IMR-90 (cell line): ENCODE results near the gene ACLY. TPM values are rescaled to one million over a fixed set of nuclear protein-coding genes. Genes with fewer than 3 reads are reported as not detected.

ENCODE experiments used
- ATAC-seq: fragments of 200-7000 bp; cut with Tn5 transposase; 2 replicates; pipeline ENCODE4 v1.9.1; 2020; ENCODE audit warnings: low read depth, mild to moderate bottlenecking, moderate library complexity
- BruUV-seq: library from RNA; stranded (reverse); fragments of 400-500 nt; replicated peaks from 2 replicates; lab custom pipeline; 2021; lab: Mats Ljungman, UMichigan
- CTCF ChIA-PET: fragments of 300-600 bp; formaldehyde crosslinking; extraction: SDS; loops from one replicate; lab custom pipeline; 2021; ENCODE audit warnings: antibody characterized with exemption; lab: Yijun Ruan, JAX
- POLR2A ChIA-PET: fragments of 300-600 bp; sonication (Branson Sonifier 250); formaldehyde crosslinking; loops from one replicate; lab custom pipeline; 2022; ENCODE audit warnings: antibody characterized with exemption; ENCODE audit not compliant: unreplicated experiment; lab: Charles Lee
- DNase-seq: peaks from one replicate; pipeline ENCODE4 v3.0.0; 2013
- H2AFZ ChIP-seq: replicated peaks from 2 replicates; pipeline ENCODE3; 2013; ENCODE audit warnings: low read length, mild to moderate bottlenecking; ENCODE audit not compliant: poor library complexity
- H2AK5ac ChIP-seq: 2 replicates; pipeline ENCODE4 v1.6.1; 2013; ENCODE audit warnings: low read depth, low read length, inconsistent platforms
- H2AK9ac ChIP-seq: replicated peaks from 2 replicates; pipeline ENCODE3; 2013; ENCODE audit warnings: mild to moderate bottlenecking, low read depth, low read length, moderate library complexity; ENCODE audit not compliant: poor library complexity
- H2BK120ac ChIP-seq: 2 replicates; pipeline ENCODE4 v1.6.1; 2013; ENCODE audit warnings: low read depth, low read length, inconsistent platforms
- H2BK15ac ChIP-seq: 3 replicates; pipeline ENCODE4 v1.6.1; 2013; ENCODE audit warnings: low read depth, low read length, inconsistent platforms
- H2BK20ac ChIP-seq: 2 replicates; pipeline ENCODE4 v1.6.1; 2013; ENCODE audit warnings: low read depth, mild to moderate bottlenecking, inconsistent platforms, low read length, moderate library complexity
- H2BK5ac ChIP-seq: 2 replicates; pipeline ENCODE4 v1.6.1; 2013; ENCODE audit warnings: mild to moderate bottlenecking, low read depth, low read length, inconsistent platforms; ENCODE audit not compliant: poor library complexity, severe bottlenecking
- H3K14ac ChIP-seq: replicated peaks from 2 replicates; pipeline ENCODE4 v1.6.1; 2013; ENCODE audit warnings: low read depth, low read length, inconsistent platforms
- H3K18ac ChIP-seq: 2 replicates; pipeline ENCODE4 v1.6.1; 2013; ENCODE audit warnings: low read depth, low read length, control low read depth
- H3K23ac ChIP-seq: 2 replicates; pipeline ENCODE4 v1.6.1; 2013; ENCODE audit warnings: low read depth, low read length, inconsistent platforms
- H3K27ac ChIP-seq: 2 replicates; pipeline ENCODE4 v1.5.1; 2013; ENCODE audit warnings: mild to moderate bottlenecking, control low read depth, low read length; ENCODE audit not compliant: insufficient read depth
- H3K27me3 ChIP-seq: 2 replicates; pipeline ENCODE4 v1.6.1; 2013; ENCODE audit warnings: low read length; ENCODE audit not compliant: control insufficient read depth, insufficient read depth
- H3K36me3 ChIP-seq: 2 replicates; pipeline ENCODE4 v1.6.1; 2013; ENCODE audit warnings: low read length, mixed read lengths; ENCODE audit not compliant: control insufficient read depth, insufficient read depth
- H3K4ac ChIP-seq: 2 replicates; pipeline ENCODE4 v1.6.1; 2013; ENCODE audit warnings: low read depth, low read length, inconsistent platforms
- H3K4me1 ChIP-seq: 2 replicates; pipeline ENCODE4 v1.6.1; 2013; ENCODE audit warnings: low read length, mixed read lengths; ENCODE audit not compliant: control insufficient read depth, insufficient read depth
- H3K4me2 ChIP-seq: 2 replicates; pipeline ENCODE4 v1.6.1; 2013; ENCODE audit warnings: low read depth, mild to moderate bottlenecking, control low read depth, low read length, moderate library complexity
- H3K4me3 ChIP-seq: 2 replicates; pipeline ENCODE4 v1.5.1; 2013; ENCODE audit warnings: low read depth, mild to moderate bottlenecking, control low read depth, low read length, moderate library complexity; ENCODE audit not compliant: insufficient read depth
- H3K56ac ChIP-seq: 2 replicates; pipeline ENCODE4 v1.6.1; 2013; ENCODE audit warnings: low read length, inconsistent platforms; ENCODE audit not compliant: insufficient read depth; ENCODE audit errors: extremely low read depth
- H3K79me1 ChIP-seq, 2 experiments: 2 replicates each; pipeline ENCODE4 v1.6.1; 2013; ENCODE audit warnings: low read length in 2 of 2, inconsistent platforms in 1 of 2, low read depth in 1 of 2
- H3K9ac ChIP-seq: 2 replicates; pipeline ENCODE4 v1.6.1; 2013; ENCODE audit warnings: low read depth, low read length, control low read depth
- H3K9me1 ChIP-seq: 2 replicates; pipeline ENCODE4 v1.6.1; 2013; ENCODE audit warnings: low read length, inconsistent platforms; ENCODE audit not compliant: insufficient read depth
- H3K9me3 ChIP-seq: 2 replicates; pipeline ENCODE4 v1.6.1; 2013; ENCODE audit warnings: low read length; ENCODE audit not compliant: control insufficient read depth, insufficient read depth
- H4K20me1 ChIP-seq: 2 replicates; pipeline ENCODE4 v1.6.1; 2013; ENCODE audit warnings: low read length, inconsistent platforms; ENCODE audit not compliant: insufficient read depth
- H4K5ac ChIP-seq: 2 replicates; pipeline ENCODE4 v1.6.1; 2013; ENCODE audit warnings: mild to moderate bottlenecking, low read depth, low read length, control low read depth
- H4K8ac ChIP-seq, 2 experiments: 2 replicates each; pipeline ENCODE4 v1.6.1; 2013; ENCODE audit warnings: low read depth in 2 of 2, low read length in 2 of 2, control low read depth in 1 of 2, inconsistent platforms in 1 of 2
- H4K91ac ChIP-seq: 2 replicates; pipeline ENCODE4 v1.6.1; 2013; ENCODE audit warnings: low read depth, low read length, inconsistent platforms; ENCODE audit not compliant: insufficient read depth
- MAZ ChIP-seq: IDR thresholded peaks from 2 replicates; pipeline ENCODE4 v1.6.1; 2012; ENCODE audit warnings: low read depth, mild to moderate bottlenecking, low read length, improper control_type of control experiment, moderate library complexity, borderline replicate concordance
- MXI1 ChIP-seq: IDR thresholded peaks from 2 replicates; pipeline ENCODE4 v1.6.1; 2012; ENCODE audit warnings: low read depth, mild to moderate bottlenecking, low read length, moderate library complexity, borderline replicate concordance
- SMC3 ChIP-seq: fragments of 150-350 bp; IDR thresholded peaks from 2 replicates; pipeline ENCODE4 v1.6.1; 2016; ENCODE audit warnings: low read depth, mild to moderate bottlenecking, antibody characterized with exemption, low read length, moderate library complexity
- WGBS, 2 experiments: methylation state at CpG; one replicate each; pipeline versions ENCODE4 v1.1.5 to v1.1.7; 2013; ENCODE audit warnings: missing lambda C conversion rate in 2 of 2; ENCODE audit not compliant: insufficient read length in 1 of 2; ENCODE audit errors: extremely low coverage in 2 of 2; 5-methylcytosine and 5-hydroxymethylcytosine counted together
- dilution Hi-C: fragments of 300-500 bp; cut with HindIII; formaldehyde crosslinking; loops from one replicate; pipeline ENCODE4 v1.14.3; 2018; ENCODE audit warnings: low sequenced_read_pairs; ENCODE audit not compliant: unreplicated experiment
- in situ Hi-C: fragments of 300-500 bp; cut with MboI; formaldehyde crosslinking; loops from 3 replicates; pipeline ENCODE4 v1.14.3; 2019; ENCODE audit warnings: low sequenced_read_pairs, inconsistent platforms, mixed read lengths
- intact Hi-C: fragments of 100-400 bp; cut with micrococcal nuclease; formaldehyde crosslinking; loops from 2 replicates; pipeline ENCODE4 v1.10.0; 2022
- polyA plus RNA-seq, 3 experiments: library from polyadenylated mRNA; depleted of rRNA; stranded (reverse); fragments of >200 nt; gene quantifications; 2 replicates each; pipeline ENCODE4 v1.2.3, GENCODE V29; 2012; ENCODE audit warnings: low replicate concordance in 1 of 3
- total RNA-seq: library from RNA; depleted of rRNA; stranded (reverse); fragments of >200 nt; gene quantifications from 2 replicates; pipeline ENCODE4 v1.2.3, GENCODE V29; 2012

The ACLY gene
- total and polyA plus RNA-seq, 2 of the 4 experiments (the other 2 are of a cell fraction) = 167 to 230 TPM

DNA sequence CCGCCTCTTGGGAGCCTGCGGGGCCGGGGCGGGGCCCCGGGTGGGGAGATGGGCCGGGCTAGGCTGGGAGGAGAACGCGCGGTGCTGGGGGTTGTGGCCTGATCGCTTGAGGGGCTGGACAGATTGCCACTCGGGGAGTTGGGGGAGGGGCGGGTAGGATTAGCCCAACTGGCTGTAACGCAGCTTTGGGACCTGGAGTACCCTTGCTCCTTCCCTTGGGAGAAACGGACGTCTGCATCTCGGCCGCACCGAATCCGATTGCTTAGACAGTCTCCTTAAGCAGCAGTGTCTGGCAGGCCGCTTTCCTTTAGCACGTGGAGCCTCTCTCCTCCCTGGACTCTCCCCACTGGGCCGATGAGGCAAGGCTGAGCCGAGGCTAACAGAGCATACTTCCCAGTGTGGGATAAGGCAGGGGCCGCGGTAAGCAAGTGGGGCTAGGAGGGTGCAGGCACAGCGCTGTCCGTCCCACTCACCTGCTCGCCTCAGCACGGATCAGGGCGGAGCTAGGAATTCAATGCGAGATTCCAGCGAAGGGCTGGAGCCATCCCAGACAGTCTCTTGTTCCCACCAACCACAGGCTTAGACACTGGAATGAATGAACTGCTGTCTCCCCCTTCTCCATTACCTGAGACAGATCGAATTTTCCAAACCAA is 540 bp upstream of the ACLY start:
- H2AK9ac ChIP-seq = peak overlapping the region; percentile 43
- peak overlapping the region; percentile 49; the same call in 1 of the 3 replicates for H2BK15ac ChIP-seq
- H3K27ac ChIP-seq = peak overlapping the region; percentile 69
- H3K79me1 ChIP-seq = peaks cover 0 to 47% of the 10 kb centered on the region in 2 experiments; a peak in 3 of 4 replicates
- 0 out of 2 replicates have a peak overlapping the region, but pooled peaks have one; percentile 1 for H3K18ac ChIP-seq
- H2AFZ ChIP-seq = peak overlapping the region; percentile 90
- H3K56ac ChIP-seq = peak overlapping the region; percentile 18; the same call in 1 of the 2 replicates
- intact Hi-C loops (loop anchor here (1.0 kb wide), 2 partner anchors 9 to 11 kb away; partner anchors contain the start of gene ODAD4), in situ Hi-C loops (no loop called here), dilution Hi-C loops (no loop called here)
- ChIA-PET CTCF (interaction anchor here (1.2 kb wide), 1 partner anchor 40 kb away, joined by 4 read pairs; no protein-coding TSS in a partner anchor), POLR2A (interaction anchor here (0.8 to 1.6 kb wide), 2 partner anchors 10 to 11 kb away, joined by 3 to 7 read pairs; partner anchors contain the start of gene ODAD4)
- peak overlapping the region; percentile 69 for H4K5ac ChIP-seq
- DNase-seq = no peak
- peak overlapping the region; percentile 31 for H3K4me3 ChIP-seq
- ATAC-seq = peak; percentile 33
- peak overlapping the region; percentile 52 for H3K9ac ChIP-seq
- peaks cover 23% of the 10 kb centered on the region for H3K4me1 ChIP-seq
- TF ChIP-seq SMC3 (no peak), MAZ (0 out of 2 replicates have a peak, but pooled peaks have one; percentile 74), MXI1 (peak; percentile 62; the same call in 1 of the 2 replicates)
- peaks cover 23% of the 10 kb centered on the region for H3K9me1 ChIP-seq
- WGBS, 2 experiments = 7% methylated on average over 12 of the region's 33 CpGs; no CpG with 5 or more reads in 1 of the 2 experiments
- peak overlapping the region; percentile 69 for H2AK5ac ChIP-seq
- peaks cover 41% of the 10 kb centered on the region for H4K20me1 ChIP-seq
- BruUV-seq = no TSS peak
- peak overlapping the region; percentile 93 for H3K4ac ChIP-seq
- H2BK120ac ChIP-seq = peak overlapping the region; percentile 76; the same call in 1 of the 2 replicates
- H3K36me3 ChIP-seq = no peaks in the 10 kb centered on the region
- H3K9me3 ChIP-seq = no peaks in the 10 kb centered on the region
- peak overlapping the region; percentile 76 for H3K4me2 ChIP-seq
- peak overlapping the region; percentile 72 for H4K91ac ChIP-seq
- no peaks in the 10 kb centered on the region for H3K27me3 ChIP-seq
- H3K14ac ChIP-seq = peak overlapping the region; percentile 93
- H3K23ac ChIP-seq = peak overlapping the region; percentile 8
- H4K8ac ChIP-seq = peak overlapping the region; percentile 70 to 90
- H2BK20ac ChIP-seq = peak overlapping the region; percentile 29; the same call in 1 of the 2 replicates
- H2BK5ac ChIP-seq = peak overlapping the region; percentile 46
